Liver (tissue), 9 donors: ENCODE results near the gene FADS2. TPM values are rescaled to one million over a fixed set of nuclear protein-coding genes. Genes with fewer than 3 reads are reported as not detected.
A peak's percentile ranks its signal among the peaks of the same experiment; 100 is the strongest.

Source experiments
- DNase-seq: peaks from one replicate; pipeline ENCODE4 v3.0.0-alpha.2; 2017; ENCODE audit warnings: low spot score
- H3K27ac ChIP-seq, 2 donors: one replicate each; pipeline ENCODE4 v1.7.0; 2013; ENCODE audit warnings: inconsistent platforms in 2 of 2, low read length in 2 of 2, control low read depth in 1 of 2, low read depth in 1 of 2, mild to moderate bottlenecking in 1 of 2
- H3K27me3 ChIP-seq, 4 donors: one replicate each; pipeline versions ENCODE4 v1.6.1 to v1.7.0; 2013; ENCODE audit warnings: low read length in 3 of 4, inconsistent platforms in 1 of 4, mild to moderate bottlenecking in 1 of 4, moderate library complexity in 1 of 4; ENCODE audit not compliant: control insufficient read depth in 4 of 4, insufficient read depth in 4 of 4
- H3K36me3 ChIP-seq, 4 donors: one replicate each; pipeline versions ENCODE4 v1.6.1 to v1.7.0; 2013; ENCODE audit warnings: low read length in 3 of 4, mild to moderate bottlenecking in 3 of 4, low read depth in 1 of 4, moderate library complexity in 1 of 4; ENCODE audit not compliant: control insufficient read depth in 4 of 4, insufficient read depth in 3 of 4
- H3K4me1 ChIP-seq, 4 donors: one replicate each; pipeline versions ENCODE4 v1.6.1 to v1.7.0; 2013; ENCODE audit warnings: low read length in 3 of 4, mild to moderate bottlenecking in 3 of 4, moderate library complexity in 1 of 4; ENCODE audit not compliant: control insufficient read depth in 4 of 4, insufficient read depth in 4 of 4
- H3K4me3 ChIP-seq, 3 donors: one replicate each; pipeline versions ENCODE4 v1.6.1 to v1.7.0; 2013; ENCODE audit warnings: low read length in 3 of 3, control low read depth in 1 of 3, low read depth in 1 of 3, mild to moderate bottlenecking in 1 of 3
- H3K9ac ChIP-seq, 2 donors: one replicate each; pipeline ENCODE4 v1.7.0; 2013; ENCODE audit warnings: low read length in 2 of 2, mild to moderate bottlenecking in 2 of 2, moderate library complexity in 2 of 2, control low read depth in 1 of 2, low read depth in 1 of 2
- H3K9me3 ChIP-seq, 4 donors: one replicate each; pipeline versions ENCODE4 v1.6.1 to v1.7.0; 2013; ENCODE audit warnings: low read length in 3 of 4; ENCODE audit not compliant: control insufficient read depth in 4 of 4
- EGR1 ChIP-seq, 2 donors: IDR thresholded peaks; 2 replicates each; pipeline ENCODE4 v1.6.1; 2016 to 2018; ENCODE audit warnings: antibody characterized with exemption in 2 of 2, low read depth in 2 of 2
- FOXA2 ChIP-seq: IDR thresholded peaks from 2 replicates; pipeline ENCODE4 v1.6.1; 2016; ENCODE audit warnings: antibody characterized with exemption
- HNF4A ChIP-seq, 2 donors: conservative IDR thresholded peaks; 2 replicates each; pipeline ENCODE4 v1.6.1; 2016; ENCODE audit warnings: antibody characterized with exemption in 2 of 2, mild to moderate bottlenecking in 2 of 2
- HNF4G ChIP-seq: IDR thresholded peaks from 2 replicates; pipeline ENCODE4 v1.6.1; 2016; ENCODE audit warnings: antibody characterized with exemption
- JUND ChIP-seq, 2 donors: IDR thresholded peaks; 2 replicates each; pipeline ENCODE4 v1.6.1; 2016; ENCODE audit warnings: antibody characterized with exemption in 2 of 2
- RXRA ChIP-seq, 2 donors: IDR thresholded peaks; 2 replicates each; pipeline ENCODE4 v1.6.1; 2017 to 2018; ENCODE audit warnings: antibody characterized with exemption in 2 of 2, mild to moderate bottlenecking in 1 of 2
- TAF1 ChIP-seq: conservative IDR thresholded peaks from 2 replicates; pipeline ENCODE4 v1.6.1; 2016; ENCODE audit warnings: antibody characterized with exemption, mild to moderate bottlenecking
- YY1 ChIP-seq: IDR thresholded peaks from 2 replicates; pipeline ENCODE4 v1.6.1; 2016; ENCODE audit warnings: antibody characterized with exemption, mild to moderate bottlenecking
- WGBS: extraction: QIAGEN DNeasy Blood & Tissue Kit; methylation state at CpG from one replicate; pipeline ENCODE4 v1.1.7; 2013; 5-methylcytosine and 5-hydroxymethylcytosine counted together
- polyA plus RNA-seq, 2 donors: library from polyadenylated mRNA; stranded (reverse) in 1 of 2; unstranded in 1 of 2; fragments of 200-250 nt in 1 of 2; fragments of >200 nt in 1 of 2; fragmentation: Nextera tagmentation in 1 of 2; extraction: Ambion mirVana in 1 of 2; gene quantifications; one replicate each; pipeline versions ENCODE4 v1.2.1 to v1.2.3, GENCODE V29; 2013 to 2015
- total RNA-seq, 2 donors: library from RNA; depleted of rRNA; stranded (reverse); fragments of >200 nt; gene quantifications; one replicate each; pipeline ENCODE4 v1.2.3, GENCODE V29; 2014
- TF ChIP-seq, protein P1 (sequence below): IDR thresholded peaks from 2 replicates; pipeline ENCODE4 v1.6.1; 2016; ENCODE audit warnings: antibody characterized with exemption
- donor health status: healthy.
- donor health status: healthy.
- donor health status: healthy.
- donor health status: healthy.
- donor health status: healthy.

FADS2 gene
- total and polyA plus RNA-seq, 4 donors, result 2.8 to 281 (median 84.9) TPM

DNA sequence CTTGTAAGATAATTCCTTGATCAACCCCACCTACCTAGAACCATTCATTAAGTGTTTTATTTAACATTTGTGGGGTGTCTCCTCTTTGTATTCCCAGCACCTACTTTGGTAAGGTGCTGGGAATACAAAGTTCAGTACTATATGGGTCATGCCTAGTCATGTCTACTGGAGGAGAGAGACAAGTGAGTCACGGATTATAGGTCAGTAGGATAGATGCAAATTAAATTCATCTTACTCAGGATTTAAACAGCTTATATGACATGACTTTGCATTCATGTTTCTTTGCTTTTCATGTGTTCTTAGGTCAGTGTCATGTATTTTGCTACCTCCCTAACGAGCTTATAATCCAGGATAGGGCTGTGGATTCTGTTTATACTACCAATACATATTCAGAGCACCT lies 7.9 kb upstream of the FADS2 start:
- no peaks in the 10 kb centered on the region for H3K36me3 ChIP-seq
- H3K27ac ChIP-seq, result peak overlapping the region; percentile 21 to 85
- DNase-seq, result no peak
- H3K9me3 ChIP-seq, result no peaks in the 10 kb centered on the region
- H3K9ac ChIP-seq, result no peak overlapping the region
- 63% methylated on average over 2 of the region's 2 CpGs for WGBS
- H3K4me1 ChIP-seq, result peaks cover 5 to 28% (median 14%) of the 10 kb centered on the region in 4 donors
- TF ChIP-seq JUND (IDR thresholded peaks at IDR 0.05), result peak in 1 of 2 donors; percentile 3
- TF ChIP-seq HNF4G, result no peak
- peak in 1 of 2 donors; percentile 21 for TF ChIP-seq HNF4A (conservative IDR thresholded peaks at IDR 0.05)
- TF ChIP-seq TAF1, result no peak
- H3K27me3 ChIP-seq, result no peaks in the 10 kb centered on the region
- no peak overlapping the region for H3K4me3 ChIP-seq

DNA sequence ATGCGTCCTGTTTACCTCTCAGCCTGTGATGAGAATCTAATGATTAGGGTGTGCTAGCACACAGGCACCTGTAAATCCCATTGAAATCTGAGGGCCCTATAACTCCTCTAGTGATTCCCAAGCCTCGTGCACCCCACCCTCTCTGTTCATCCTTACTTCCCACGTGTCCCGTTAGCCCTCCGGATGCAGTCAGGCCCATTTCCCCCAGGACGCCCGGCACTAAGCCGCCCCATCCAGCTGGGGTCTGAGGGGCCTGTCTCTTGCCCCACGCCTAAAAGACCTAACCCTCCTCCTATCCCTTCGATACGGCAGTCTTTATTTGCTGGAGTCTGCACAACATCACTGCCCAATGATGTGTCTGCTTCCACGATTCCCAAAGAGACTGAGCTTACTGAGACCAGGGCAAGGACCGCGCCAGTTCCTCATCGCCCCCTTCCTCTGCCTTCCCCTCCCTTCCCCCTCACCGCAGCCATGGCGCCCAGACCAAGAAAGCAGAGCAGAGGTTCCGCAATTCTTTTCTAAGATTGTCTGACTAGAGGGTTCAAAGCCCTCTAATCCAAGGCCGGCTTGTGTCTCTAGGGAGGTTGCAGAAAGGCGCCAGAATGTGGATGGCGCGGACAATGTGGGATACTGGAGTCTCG lies 1.1 kb upstream of the FADS2 start:
- Histone ChIP-seq H3K36me3 (no peaks in the 10 kb centered on the region), H3K27ac (peak overlapping the region; percentile 83 to 88), H3K27me3 (no peaks in the 10 kb centered on the region), H3K9me3 (no peaks in the 10 kb centered on the region), H3K4me1 (peaks cover 10 to 51% (median 42%) of the 10 kb centered on the region in 4 donors), H3K9ac (peak overlapping the region in 1 of 2 donors; percentile 32), H3K4me3 (peak overlapping the region in 2 of 3 donors; percentile 70 to 75)
- DNase-seq, result no peak
- peak; percentile 3 for TF ChIP-seq YY1
- no peak for TF ChIP-seq EGR1 (IDR thresholded peaks at IDR 0.05; ENCODE audit: low read depth in 2 of 2)
- WGBS, result 33% methylated on average over 23 of the region's 23 CpGs

DNA sequence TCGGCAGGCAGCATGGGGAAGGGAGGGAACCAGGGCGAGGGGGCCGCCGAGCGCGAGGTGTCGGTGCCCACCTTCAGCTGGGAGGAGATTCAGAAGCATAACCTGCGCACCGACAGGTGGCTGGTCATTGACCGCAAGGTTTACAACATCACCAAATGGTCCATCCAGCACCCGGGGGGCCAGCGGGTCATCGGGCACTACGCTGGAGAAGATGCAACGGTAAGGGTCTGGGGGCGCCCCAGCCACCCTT lies 204 bp downstream of the FADS2 start:
- Histone ChIP-seq H3K4me1 (peaks cover 10 to 59% (median 51%) of the 10 kb centered on the region in 4 donors), H3K36me3 (no peaks in the 10 kb centered on the region), H3K9me3 (no peaks in the 10 kb centered on the region), H3K9ac (peak overlapping the region in 1 of 2 donors; percentile 42), H3K27ac (peak overlapping the region; percentile 83 to 88), H3K27me3 (no peaks in the 10 kb centered on the region), H3K4me3 (peak overlapping the region; percentile 63 to 75 (median 70))
- DNase-seq, result no peak
- peak in 1 of 2 donors; percentile 3 for TF ChIP-seq RXRA (IDR thresholded peaks at IDR 0.05)
- TF ChIP-seq, protein P1, sequence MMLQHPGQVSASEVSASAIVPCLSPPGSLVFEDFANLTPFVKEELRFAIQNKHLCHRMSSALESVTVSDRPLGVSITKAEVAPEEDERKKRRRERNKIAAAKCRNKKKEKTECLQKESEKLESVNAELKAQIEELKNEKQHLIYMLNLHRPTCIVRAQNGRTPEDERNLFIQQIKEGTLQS, result no peak
- WGBS, result under 1% methylated on average over 16 of the region's 16 CpGs

DNA sequence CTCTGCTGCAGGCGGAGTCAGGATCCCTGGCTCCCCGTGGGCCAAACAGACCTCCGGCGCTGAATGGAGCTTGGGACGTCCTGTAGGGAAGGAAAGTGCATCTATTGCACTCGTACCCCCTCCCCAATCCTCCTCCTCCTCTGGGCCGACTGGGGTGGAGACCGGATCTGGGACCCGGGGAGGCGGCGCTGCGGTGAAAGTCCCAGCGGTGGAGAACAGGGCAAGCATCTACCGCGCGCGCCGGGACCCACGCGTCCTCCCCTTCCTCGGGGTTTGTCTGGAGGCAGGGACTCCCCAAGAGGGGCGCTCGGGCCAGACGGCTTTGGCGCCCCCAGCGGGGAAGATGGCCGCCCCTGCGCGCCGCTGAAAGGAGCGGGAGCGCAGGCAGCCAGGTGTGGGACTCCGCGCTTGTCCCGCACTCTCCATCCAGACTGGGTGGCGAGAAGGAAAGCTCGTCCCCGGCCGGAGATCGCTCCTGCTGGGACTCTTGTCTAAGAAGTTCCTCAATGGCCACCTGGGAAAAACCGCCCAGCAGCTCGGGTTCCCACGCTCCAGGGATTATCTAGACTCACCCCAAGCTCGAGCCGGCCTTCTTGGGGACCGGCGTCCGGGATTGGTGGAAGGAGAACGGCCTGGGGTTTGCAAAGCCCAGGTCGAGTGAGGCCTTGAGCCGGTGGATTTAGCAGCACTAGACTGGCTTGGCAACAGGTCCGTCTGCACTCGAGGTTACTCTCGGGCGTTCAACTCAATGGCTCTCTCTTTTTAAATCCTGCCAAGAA lies 718 bp downstream of the FADS2 start:
- Histone ChIP-seq H3K27ac (peak overlapping the region; percentile 83 to 88), H3K4me1 (peaks cover 10 to 59% (median 51%) of the 10 kb centered on the region in 4 donors), H3K9me3 (no peaks in the 10 kb centered on the region), H3K27me3 (no peaks in the 10 kb centered on the region), H3K9ac (peak overlapping the region in 1 of 2 donors; percentile 48), H3K4me3 (peak overlapping the region; percentile 67 to 75 (median 70)), H3K36me3 (no peaks in the 10 kb centered on the region)
- TF ChIP-seq RXRA (IDR thresholded peaks at IDR 0.05), result peak; percentile 82 to 97
- TF ChIP-seq FOXA2, result no peak
- TF ChIP-seq YY1, result peak; percentile 63
- DNase-seq, result peak; percentile 62
- WGBS, result 2% methylated on average over 55 of the region's 55 CpGs
